HepG2 (cell line): Measurements from ENCODE around the gene PYGO2. TPM values are rescaled to one million over a fixed set of nuclear protein-coding genes. Genes with fewer than 3 reads are reported as not detected.

Experiments used
- ARID2 ChIP-seq: sonication (generic); formaldehyde crosslinking; IDR thresholded peaks from 2 replicates; pipeline ENCODE4 v1.8.1; 2022; ENCODE audit warnings: mild to moderate bottlenecking, missing genetic modification reagents, borderline replicate concordance
- BRD4 ChIP-seq: sonication (generic); formaldehyde crosslinking; IDR thresholded peaks from 2 replicates; pipeline ENCODE4 v1.4.0; 2020; ENCODE audit warnings: missing genetic modification reagents
- CCDC6 ChIP-seq: sonication (generic); formaldehyde crosslinking; IDR thresholded peaks from 2 replicates; pipeline ENCODE4 v1.8.1; 2022; ENCODE audit warnings: mild to moderate bottlenecking, missing genetic modification reagents, moderate library complexity
- ELF1 ChIP-seq: sonication (generic); formaldehyde crosslinking; IDR thresholded peaks from 2 replicates; pipeline ENCODE4 v1.4.0; 2020; ENCODE audit warnings: missing genetic modification reagents
- FOXJ3 ChIP-seq: sonication (generic); formaldehyde crosslinking; IDR thresholded peaks from 2 replicates; pipeline ENCODE4 v1.4.0; 2020; ENCODE audit warnings: missing genetic modification reagents, mild to moderate bottlenecking, borderline replicate concordance
- HHEX ChIP-seq: IDR thresholded peaks from 2 replicates; pipeline ENCODE4 v1.6.1; 2016; ENCODE audit warnings: control low read depth
- KLF6 ChIP-seq: IDR thresholded peaks from 2 replicates; pipeline ENCODE4 v1.8.0; 2016; ENCODE audit warnings: missing biosample characterization, missing genetic modification reagents
- NFIB ChIP-seq: sonication (generic); formaldehyde crosslinking; IDR thresholded peaks from 2 replicates; pipeline ENCODE4 v1.9.0; 2021; ENCODE audit warnings: missing genetic modification reagents, mild to moderate bottlenecking, borderline replicate concordance
- RFX1 ChIP-seq: fragments of 450-650 bp; IDR thresholded peaks from 2 replicates; pipeline ENCODE4 v1.6.1; 2017
- STAT5B ChIP-seq: sonication (generic); formaldehyde crosslinking; IDR thresholded peaks from 2 replicates; pipeline ENCODE4 v1.4.0; 2020; ENCODE audit warnings: missing genetic modification reagents
- XBP1 ChIP-seq: sonication (generic); formaldehyde crosslinking; IDR thresholded peaks from 2 replicates; pipeline ENCODE4 v1.5.0; 2020; ENCODE audit warnings: missing genetic modification reagents
- ZNF138 ChIP-seq: sonication (generic); formaldehyde crosslinking; IDR thresholded peaks from 2 replicates; pipeline ENCODE4 v1.5.0; 2020; ENCODE audit warnings: mild to moderate bottlenecking, low read depth, missing genetic modification reagents
- ZNF33A ChIP-seq: sonication (generic); formaldehyde crosslinking; IDR thresholded peaks from 2 replicates; pipeline ENCODE4 v1.5.1; 2020; ENCODE audit warnings: missing genetic modification reagents, mild to moderate bottlenecking, moderate library complexity, borderline replicate concordance
- ZNF572 ChIP-seq: sonication (generic); formaldehyde crosslinking; IDR thresholded peaks from 2 replicates; pipeline ENCODE4 v1.5.1; 2020; ENCODE audit warnings: mild to moderate bottlenecking, missing genetic modification reagents
- polyA plus RNA-seq, 8 experiments: library from polyadenylated mRNA; depleted of rRNA in 3 of 8; stranded (reverse) in 7 of 8; unstranded in 1 of 8; fragments of >200 nt; fragmentation: Illumina TruSeq in 4 of 8; extraction: Trizol in 4 of 8; gene quantifications; 2 replicates each; pipeline versions ENCODE4 v1.2.1 to v1.2.3, GENCODE V29; 2011 to 2016; ENCODE audit warnings: low read depth in 4 of 8, missing spikeins in 1 of 8, mixed read lengths in 1 of 8; ENCODE audit not compliant: insufficient read depth in 1 of 8
- total RNA-seq, 5 experiments: library from RNA; depleted of rRNA; stranded (reverse); fragments of >200 nt; fragmentation: Illumina TruSeq; extraction: Trizol; gene quantifications; 2 replicates each; pipeline ENCODE4 v1.2.3, GENCODE V29; 2016; ENCODE audit warnings: low read depth in 1 of 5
- TF ChIP-seq, protein P1 (sequence below): sonication (generic); formaldehyde crosslinking; IDR thresholded peaks from 2 replicates; pipeline ENCODE4 v1.5.0; 2020; ENCODE audit warnings: mild to moderate bottlenecking, missing genetic modification reagents, borderline replicate concordance
- TF ChIP-seq, protein P2 (sequence below): sonication (generic); formaldehyde crosslinking; IDR thresholded peaks from 2 replicates; pipeline ENCODE4 v1.5.1; 2020; ENCODE audit warnings: mild to moderate bottlenecking, moderate library complexity, missing genetic modification reagents
- TF ChIP-seq, protein P3 (sequence below): sonication (generic); formaldehyde crosslinking; IDR thresholded peaks from 2 replicates; pipeline ENCODE4 v1.5.1; 2020; ENCODE audit warnings: missing genetic modification reagents, mild to moderate bottlenecking, borderline replicate concordance
- TF ChIP-seq, protein P4 (sequence below): sonication (generic); formaldehyde crosslinking; IDR thresholded peaks from 2 replicates; pipeline ENCODE4 v1.8.0; 2022; ENCODE audit warnings: mild to moderate bottlenecking, missing genetic modification reagents; ENCODE audit not compliant: insufficient replicate concordance

The PYGO2 gene
- total and polyA plus RNA-seq, 2 of the 13 experiments (the other 11 are each of a cell fraction or from before 2014, with no cell fraction given), result 20.3 to 21.8 TPM

DNA sequence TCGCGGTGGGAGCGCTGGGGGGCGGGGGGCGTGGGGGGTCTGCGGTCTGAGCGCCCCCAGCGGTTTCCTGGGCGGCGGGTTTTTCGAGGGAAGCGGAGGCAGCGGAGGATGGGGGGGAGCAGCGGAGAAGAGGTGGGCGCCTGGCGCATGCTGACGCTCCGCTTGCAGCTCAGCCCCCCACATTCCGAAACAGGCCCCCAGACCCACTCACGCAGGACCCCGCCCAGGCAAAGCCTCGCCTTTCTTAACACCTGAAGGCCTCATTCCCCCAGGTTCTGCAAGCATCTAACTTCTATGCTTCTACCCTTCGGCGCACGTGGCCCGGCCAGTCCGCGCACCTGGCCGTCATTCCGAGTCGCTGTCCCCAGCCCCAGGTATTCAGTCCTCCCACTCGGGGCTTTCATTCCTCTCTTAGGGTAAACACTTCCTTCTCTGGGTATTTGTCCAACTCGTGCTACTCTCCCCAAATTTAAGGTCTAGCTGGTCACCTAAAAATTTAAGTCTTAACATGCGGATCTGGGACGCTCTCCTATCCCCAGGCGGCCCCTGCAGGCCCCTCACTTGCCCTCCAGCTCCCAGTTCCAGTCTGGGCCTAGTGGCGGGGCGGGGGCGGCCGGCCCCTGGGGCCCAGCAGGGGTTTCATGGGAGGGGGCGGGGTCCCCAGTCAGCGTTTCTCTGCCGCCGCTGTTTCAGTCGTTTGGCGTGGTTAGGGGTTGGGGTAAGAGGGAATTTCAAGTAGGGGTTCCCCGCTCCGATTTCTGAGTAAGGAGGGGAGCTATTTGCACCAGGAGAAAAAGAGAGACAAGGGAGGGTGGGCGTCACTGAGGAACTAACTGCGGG is 38.2 kb upstream of the PYGO2 start (continued):
- TF ChIP-seq NFIB (CRISPR knock-in tag), result no peak
- no peak for TF ChIP-seq BRD4
- TF ChIP-seq ZNF138 (CRISPR knock-in tag), result no peak
- TF ChIP-seq, protein P1, sequence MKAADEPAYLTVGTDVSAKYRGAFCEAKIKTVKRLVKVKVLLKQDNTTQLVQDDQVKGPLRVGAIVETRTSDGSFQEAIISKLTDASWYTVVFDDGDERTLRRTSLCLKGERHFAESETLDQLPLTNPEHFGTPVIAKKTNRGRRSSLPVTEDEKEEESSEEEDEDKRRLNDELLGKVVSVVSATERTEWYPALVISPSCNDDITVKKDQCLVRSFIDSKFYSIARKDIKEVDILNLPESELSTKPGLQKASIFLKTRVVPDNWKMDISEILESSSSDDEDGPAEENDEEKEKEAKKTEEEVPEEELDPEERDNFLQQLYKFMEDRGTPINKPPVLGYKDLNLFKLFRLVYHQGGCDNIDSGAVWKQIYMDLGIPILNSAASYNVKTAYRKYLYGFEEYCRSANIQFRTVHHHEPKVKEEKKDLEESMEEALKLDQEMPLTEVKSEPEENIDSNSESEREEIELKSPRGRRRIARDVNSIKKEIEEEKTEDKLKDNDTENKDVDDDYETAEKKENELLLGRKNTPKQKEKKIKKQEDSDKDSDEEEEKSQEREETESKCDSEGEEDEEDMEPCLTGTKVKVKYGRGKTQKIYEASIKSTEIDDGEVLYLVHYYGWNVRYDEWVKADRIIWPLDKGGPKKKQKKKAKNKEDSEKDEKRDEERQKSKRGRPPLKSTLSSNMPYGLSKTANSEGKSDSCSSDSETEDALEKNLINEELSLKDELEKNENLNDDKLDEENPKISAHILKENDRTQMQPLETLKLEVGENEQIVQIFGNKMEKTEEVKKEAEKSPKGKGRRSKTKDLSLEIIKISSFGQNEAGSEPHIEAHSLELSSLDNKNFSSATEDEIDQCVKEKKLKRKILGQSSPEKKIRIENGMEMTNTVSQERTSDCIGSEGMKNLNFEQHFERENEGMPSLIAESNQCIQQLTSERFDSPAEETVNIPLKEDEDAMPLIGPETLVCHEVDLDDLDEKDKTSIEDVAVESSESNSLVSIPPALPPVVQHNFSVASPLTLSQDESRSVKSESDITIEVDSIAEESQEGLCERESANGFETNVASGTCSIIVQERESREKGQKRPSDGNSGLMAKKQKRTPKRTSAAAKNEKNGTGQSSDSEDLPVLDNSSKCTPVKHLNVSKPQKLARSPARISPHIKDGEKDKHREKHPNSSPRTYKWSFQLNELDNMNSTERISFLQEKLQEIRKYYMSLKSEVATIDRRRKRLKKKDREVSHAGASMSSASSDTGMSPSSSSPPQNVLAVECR (CRISPR knock-in tag), result no peak; the same call in 1 of the 2 replicates
- no peak for TF ChIP-seq ZNF572 (CRISPR knock-in tag)
- no peak for TF ChIP-seq ARID2 (CRISPR knock-in tag)
- TF ChIP-seq, protein P2, sequence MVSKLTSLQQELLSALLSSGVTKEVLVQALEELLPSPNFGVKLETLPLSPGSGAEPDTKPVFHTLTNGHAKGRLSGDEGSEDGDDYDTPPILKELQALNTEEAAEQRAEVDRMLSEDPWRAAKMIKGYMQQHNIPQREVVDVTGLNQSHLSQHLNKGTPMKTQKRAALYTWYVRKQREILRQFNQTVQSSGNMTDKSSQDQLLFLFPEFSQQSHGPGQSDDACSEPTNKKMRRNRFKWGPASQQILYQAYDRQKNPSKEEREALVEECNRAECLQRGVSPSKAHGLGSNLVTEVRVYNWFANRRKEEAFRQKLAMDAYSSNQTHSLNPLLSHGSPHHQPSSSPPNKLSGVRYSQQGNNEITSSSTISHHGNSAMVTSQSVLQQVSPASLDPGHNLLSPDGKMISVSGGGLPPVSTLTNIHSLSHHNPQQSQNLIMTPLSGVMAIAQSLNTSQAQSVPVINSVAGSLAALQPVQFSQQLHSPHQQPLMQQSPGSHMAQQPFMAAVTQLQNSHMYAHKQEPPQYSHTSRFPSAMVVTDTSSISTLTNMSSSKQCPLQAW, result peak; percentile 63; the same call in 1 of the 2 replicates
- TF ChIP-seq STAT5B (CRISPR knock-in tag), result no peak
- TF ChIP-seq, protein P3, sequence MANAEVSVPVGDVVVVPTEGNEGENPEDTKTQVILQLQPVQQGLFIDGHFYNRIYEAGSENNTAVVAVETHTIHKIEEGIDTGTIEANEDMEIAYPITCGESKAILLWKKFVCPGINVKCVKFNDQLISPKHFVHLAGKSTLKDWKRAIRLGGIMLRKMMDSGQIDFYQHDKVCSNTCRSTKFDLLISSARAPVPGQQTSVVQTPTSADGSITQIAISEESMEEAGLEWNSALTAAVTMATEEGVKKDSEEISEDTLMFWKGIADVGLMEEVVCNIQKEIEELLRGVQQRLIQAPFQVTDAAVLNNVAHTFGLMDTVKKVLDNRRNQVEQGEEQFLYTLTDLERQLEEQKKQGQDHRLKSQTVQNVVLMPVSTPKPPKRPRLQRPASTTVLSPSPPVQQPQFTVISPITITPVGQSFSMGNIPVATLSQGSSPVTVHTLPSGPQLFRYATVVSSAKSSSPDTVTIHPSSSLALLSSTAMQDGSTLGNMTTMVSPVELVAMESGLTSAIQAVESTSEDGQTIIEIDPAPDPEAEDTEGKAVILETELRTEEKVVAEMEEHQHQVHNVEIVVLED (CRISPR knock-in tag), result 0 out of 2 replicates have a peak, but pooled peaks have one; percentile 32
- no peak for TF ChIP-seq KLF6
- TF ChIP-seq RFX1, result no peak
- TF ChIP-seq CCDC6 (CRISPR knock-in tag), result peak; percentile 42; the same call in 1 of the 2 replicates
- TF ChIP-seq ELF1 (CRISPR knock-in tag), result no peak
- no peak for TF ChIP-seq HHEX
- TF ChIP-seq ZNF33A (CRISPR knock-in tag), result no peak
- no peak for TF ChIP-seq XBP1 (CRISPR knock-in tag)
- TF ChIP-seq, protein P4, sequence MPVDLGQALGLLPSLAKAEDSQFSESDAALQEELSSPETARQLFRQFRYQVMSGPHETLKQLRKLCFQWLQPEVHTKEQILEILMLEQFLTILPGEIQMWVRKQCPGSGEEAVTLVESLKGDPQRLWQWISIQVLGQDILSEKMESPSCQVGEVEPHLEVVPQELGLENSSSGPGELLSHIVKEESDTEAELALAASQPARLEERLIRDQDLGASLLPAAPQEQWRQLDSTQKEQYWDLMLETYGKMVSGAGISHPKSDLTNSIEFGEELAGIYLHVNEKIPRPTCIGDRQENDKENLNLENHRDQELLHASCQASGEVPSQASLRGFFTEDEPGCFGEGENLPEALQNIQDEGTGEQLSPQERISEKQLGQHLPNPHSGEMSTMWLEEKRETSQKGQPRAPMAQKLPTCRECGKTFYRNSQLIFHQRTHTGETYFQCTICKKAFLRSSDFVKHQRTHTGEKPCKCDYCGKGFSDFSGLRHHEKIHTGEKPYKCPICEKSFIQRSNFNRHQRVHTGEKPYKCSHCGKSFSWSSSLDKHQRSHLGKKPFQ (CRISPR knock-in tag), result no peak
- TF ChIP-seq FOXJ3 (CRISPR knock-in tag), result no peak
